GM12801 (cell line): ENCODE measurements around the gene COL24A1.

Experiments
- CTCF ChIP-seq: IDR thresholded peaks from one replicate; pipeline ENCODE4 v1.5.1; 2011; ENCODE audit warnings: control low read depth; ENCODE audit not compliant: insufficient read length; ENCODE audit errors: extremely low read depth

Gene COL24A1

GRCh38 chr1:85756864-85757263 is 399.7 kb downstream of the COL24A1 start:
- no peak for TF ChIP-seq CTCF

DNA sequence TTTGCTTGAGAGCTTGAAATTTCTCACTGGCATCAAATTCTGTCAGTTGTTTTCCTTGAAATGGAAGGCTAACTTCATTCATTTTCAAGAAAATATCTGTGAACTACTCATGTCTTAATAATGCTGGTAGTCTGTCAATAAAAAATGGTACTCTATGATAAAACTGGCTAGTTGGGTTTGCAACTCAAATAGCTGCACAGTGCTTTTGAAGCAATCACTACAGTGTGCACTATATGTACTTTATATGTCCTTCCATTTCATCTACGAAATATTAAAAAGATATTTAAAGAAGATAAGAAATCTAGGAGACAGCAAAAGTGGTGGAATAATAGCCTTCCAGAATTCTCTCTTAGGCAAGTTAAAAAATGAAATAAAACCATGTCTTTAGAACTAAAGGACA is 408.5 kb downstream of the COL24A1 start:
- no peak for TF ChIP-seq CTCF

DNA sequence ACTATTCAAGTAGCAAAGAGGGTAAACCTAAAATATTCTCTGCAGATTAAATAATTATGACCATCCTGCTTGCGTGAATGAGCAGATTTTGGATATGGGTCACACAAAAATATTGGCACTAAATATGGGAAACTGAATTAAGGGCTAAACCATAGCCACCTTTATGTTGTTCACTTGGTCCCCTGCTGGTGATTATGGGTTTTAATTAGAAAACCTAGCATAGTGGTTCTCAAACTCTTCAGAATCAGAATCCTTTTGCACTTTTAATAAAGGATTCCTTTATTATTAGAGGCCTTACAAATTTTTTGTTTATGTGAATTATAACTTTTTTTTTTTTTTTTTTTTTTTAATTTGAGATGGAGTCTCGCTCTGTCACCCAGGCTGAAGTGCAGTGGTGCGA is 409.8 kb downstream of the COL24A1 start:
- no peak for TF ChIP-seq CTCF

GRCh38 chr1:85743814-85744213 is 412.8 kb downstream of the COL24A1 start:
- no peak for TF ChIP-seq CTCF

GRCh38 chr1:85734931-85735330 is 421.6 kb downstream of the COL24A1 start:
- no peak for TF ChIP-seq CTCF

DNA sequence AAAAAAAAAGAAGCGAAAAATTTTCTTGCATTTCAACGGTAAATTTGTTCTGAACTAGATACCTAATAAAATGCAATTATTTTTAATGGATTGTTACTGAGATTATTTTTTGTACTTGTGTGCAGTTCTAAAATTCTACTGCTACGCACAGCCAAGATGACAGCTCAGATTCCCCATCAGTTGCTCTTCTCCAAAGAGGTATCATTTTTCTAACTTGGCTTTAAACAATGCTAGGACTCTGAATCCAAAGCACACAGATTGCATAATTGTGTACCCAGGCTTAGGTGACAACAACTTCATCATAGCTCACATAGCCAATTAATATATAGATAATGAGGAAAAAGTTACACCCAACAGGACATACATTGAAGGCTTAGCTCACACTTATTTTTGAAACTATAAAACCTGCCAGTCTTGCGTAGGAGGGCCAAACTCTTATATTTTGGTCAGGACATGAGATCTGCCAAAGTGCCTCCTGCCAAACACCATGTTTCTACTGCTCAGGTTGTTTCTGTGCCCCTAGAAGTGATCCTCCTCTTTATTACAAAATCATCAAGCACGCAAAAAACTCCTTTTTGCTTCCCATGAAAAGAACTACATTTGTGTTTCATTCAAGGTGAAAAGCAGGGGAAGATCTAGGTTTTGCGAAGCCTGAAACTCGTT is 437.8 kb downstream of the COL24A1 start:
- TF ChIP-seq CTCF = no peak

GRCh38 chr1:85708829-85709227 is 447.7 kb downstream of the COL24A1 start:
- no peak for TF ChIP-seq CTCF
